ENCODE results near the gene NRG3.
"Not testable (repeated sequence)": the region's sequence is repeated elsewhere in the genome, so short reads cannot be mapped to it uniquely, and the experiment has no call there.

NRG3 gene

DNA sequence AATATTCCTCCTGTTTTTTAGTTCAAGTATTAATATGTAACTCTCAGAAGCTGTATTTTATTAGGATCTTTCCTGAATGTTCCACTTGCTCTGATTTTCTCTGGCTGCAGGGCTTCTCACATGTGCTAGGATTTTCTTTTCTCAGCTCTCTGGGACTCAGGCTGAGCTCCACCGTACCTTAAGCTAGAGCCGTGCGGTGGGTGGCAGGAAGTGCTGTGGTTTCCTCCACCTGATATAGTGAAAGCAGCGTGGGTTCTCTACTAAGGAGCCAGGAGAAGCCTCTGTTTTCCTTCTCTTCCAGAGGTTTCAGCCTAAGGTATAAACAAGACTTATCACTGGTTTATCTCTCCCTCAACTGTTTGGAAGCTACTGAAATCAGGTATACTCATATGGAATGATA is 433.6 kb downstream of the NRG3 start:
- DNase-seq = no peak

DNA sequence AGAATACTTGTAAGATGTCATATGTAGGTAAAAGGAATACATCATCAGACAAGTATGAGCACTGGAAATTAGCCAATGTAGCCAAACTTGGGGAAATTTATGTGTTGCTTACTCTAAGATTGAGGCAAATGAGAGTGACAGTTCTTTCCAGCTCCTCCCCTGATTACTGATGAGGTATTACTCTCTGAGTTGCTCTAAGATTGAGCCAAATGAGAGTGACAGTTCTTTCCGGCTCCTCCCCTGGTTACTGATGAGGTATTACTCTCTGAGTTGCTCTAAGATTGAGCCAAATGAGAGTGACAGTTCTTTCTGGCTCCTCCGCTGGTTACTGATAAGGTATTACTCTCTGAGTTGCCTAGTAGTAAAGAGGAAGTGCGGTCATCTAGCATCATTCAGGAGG is 435.8 kb downstream of the NRG3 start:
- DNase-seq = no peak

DNA sequence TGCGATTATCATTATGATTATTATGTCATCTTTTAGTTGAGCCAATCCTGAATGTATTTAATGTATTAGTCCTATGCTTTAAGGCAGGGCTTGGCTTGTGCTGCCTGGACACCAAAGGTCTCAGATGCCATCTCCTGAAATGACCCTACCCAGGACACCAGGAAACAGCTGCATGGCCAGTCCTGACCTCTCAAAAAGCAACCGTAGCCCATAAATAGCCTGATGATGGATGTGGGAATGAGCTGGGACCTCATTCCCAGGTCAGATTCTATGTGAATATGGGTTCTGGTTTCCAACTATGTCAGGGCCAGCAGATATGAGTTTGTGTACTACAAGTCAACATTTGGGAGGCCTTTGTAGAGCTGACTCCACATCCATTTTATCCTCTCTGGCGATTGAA is 438.4 kb downstream of the NRG3 start:
- no peak for DNase-seq

DNA sequence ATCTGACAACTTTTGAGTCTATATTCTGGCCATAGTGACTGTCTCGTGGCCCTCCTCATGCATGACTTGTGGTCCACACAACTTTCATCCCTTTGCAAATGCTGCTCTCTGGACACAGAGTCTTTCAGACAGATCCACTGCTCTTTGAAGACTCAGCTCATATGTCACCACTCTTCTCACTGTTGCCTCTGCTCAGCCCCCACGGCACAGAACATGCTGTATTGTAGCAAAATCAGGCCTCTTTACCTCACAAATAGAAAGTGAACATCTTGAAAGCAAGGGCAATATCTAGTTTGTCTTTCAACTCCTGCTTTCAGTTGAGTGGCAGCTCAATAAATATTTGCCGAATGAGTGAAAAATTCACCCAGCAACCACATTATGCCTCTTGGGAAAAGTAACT is 443.5 kb downstream of the NRG3 start:
- DNase-seq = no peak

DNA sequence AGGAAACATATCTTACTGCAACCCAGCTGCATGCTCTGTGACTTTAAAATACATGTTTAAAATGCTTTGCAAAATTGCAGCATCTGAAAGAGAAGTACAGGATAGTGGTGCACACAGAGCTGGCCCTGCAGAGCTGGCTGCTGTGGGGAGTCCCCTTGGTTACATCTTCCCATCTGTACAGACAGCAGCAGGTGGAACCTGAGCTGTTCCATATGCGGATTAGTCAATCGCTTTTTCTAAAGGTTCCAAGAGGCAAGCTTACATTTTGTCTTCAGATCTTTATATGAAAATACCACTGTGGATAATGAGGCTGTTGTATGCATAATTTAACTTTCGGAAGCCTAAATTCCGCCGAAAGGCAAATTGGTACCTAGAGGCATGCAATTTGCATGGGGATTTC is 444.1 kb downstream of the NRG3 start:
- no peak for DNase-seq

DNA sequence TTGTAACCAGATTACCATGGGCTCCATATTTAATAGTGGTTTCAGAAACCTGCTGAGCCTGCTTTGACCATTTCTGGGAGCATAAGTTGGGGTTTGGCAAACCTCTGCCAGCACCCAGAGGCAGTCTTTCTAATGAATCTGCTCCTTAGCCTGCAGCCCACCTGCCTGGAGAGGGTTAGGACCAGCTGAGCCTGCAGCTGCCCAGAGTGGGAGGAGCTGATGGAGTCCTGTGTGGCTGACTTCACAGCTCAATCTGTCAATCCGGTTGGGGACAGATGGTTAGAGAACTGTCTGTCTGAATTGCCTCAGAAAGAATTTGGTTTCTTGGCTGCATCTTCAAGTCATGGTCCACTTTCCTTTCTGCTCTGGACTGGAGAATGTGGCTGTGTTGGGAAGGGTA is 444.6 kb downstream of the NRG3 start:
- DNase-seq = no peak

DNA sequence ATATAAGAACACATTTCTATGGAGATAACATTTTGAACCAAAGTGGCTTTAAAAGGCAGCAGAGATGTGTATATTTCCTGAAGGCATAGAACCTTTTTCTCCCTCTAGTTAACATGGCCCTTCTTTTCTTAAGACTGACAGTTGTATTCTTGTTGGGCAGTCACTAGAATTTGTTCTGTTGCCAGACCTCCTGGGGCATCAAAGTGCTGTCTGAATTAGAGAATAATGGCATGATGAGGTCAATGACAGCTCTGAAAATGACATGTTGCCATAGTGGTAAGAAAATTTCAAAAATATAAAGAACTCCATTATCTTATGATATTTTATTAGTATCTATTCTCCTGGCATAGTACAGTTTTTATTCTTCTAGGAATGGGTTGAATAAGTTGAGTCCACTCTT is 446.7 kb downstream of the NRG3 start:
- no peak for DNase-seq

DNA sequence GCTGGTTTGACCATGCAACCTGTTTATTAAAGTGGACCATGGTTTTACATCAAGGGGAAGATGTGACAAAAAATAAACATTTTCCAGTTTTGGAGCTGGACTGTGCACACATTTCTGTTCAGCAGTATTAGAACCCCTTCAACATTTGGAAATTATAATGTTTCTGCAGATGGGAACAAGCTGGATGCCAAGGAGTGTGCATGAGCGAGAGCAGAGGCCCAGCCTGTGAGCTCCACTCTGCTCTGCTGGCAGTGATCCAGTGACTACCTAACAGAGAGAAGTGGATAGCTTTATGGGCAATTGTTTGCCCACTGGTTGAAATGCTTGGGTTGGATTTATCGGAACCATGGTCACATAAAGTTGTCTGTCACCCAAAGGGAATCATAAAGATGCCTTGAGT is 456.7 kb downstream of the NRG3 start:
- no peak for DNase-seq

DNA sequence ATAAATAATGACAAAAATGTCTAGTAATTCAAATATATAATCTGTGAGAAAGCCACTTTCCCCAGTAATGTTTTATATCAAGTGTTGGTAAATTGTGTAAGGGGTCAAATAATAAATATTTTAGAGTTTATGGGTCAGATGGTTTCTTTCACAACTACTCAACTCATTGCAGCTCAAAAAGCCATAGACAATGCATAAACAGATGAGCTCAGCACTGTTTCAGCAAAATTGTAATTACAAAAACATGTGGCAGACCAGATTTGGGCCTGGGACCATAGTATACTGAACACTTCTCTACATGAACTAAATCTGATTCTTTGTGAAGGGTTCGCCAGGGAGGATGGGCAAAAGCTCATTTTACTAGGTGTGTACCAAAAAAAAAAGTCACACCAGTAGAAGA is 460.8 kb downstream of the NRG3 start:
- DNase-seq = no peak

DNA sequence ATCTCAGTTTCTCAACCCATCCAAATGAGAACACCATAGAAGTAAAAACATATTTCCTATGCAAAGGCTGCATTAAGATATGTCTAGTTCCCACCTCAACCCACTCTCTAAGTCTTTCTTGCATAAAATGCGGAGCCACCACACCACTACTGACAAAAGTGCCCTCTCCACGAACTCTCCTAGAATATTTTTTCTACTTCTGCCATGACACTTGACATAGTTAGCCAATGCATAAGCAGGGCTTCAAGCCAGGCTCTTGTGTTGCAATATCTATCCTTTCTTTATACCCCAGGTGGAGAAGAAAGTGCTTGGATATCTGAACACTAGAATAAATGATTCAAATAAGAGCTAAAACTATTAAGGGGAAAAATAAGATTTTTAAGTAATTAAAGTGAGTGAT is 465.2 kb downstream of the NRG3 start:
- DNase-seq = no peak

DNA sequence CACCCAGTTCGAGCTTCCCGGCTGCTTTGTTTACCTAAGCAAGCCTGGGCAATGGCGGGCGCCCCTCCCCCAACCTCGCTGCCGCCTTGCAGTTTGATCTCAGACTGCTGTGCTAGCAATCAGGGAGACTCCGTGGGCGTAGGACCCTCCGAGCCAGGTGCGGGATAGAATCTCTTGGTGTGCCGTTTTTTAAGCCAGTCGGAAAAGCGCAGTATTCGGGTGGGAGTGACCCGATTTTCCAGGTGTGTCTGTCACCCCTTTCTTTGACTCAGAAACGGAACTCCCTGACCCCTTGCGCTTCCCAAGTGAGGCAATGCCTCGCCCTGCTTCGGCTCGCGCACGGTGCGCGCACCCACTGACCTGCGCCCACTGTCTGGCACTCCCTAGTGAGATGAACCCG is 474.6 kb downstream of the NRG3 start:
- DNase-seq = not testable (repeated sequence)

DNA sequence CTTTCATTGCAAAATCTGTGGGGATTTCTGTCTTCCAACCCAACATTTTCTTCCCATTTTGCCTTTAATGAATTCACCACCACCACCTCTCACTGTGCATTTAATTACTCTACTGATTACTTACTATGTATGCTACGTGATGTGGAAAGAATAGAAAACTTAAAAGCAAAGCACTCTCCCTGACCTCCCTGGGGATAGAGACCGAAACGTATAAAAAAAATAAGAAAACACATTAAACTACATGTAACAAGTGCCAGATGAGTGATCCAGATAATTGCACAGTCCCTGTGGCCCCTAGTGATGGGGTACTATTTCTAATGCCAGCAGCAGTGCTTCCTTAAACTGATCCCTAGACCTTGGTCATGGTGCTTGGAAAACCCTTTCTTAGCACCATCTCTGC is 478.4 kb downstream of the NRG3 start:
- no peak for DNase-seq

DNA sequence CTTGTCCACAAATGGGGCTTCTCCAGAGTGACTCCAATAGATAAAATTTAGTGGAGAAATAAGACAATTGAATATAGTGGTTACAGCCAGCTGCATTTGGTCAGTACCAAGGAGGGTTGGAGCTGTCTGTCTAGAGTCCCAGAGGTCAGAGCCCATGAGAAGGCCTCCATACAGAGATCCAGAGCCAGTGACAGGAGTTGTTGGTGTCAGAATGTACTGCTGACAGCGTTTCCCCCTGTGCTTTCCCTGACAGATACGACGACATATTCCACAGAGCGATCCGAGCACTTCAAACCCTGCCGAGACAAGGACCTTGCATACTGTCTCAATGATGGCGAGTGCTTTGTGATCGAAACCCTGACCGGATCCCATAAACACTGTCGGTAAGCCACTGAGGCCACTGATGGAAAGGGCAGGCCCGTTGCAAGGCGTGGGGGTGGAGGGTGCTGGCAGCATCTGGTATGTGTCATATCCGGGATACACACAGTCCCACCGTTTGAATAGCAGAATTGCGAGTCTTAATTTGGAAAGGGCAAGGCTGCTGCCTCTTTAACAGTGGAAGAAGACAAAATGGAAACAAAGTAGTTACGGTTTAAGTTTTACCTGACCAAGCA is 483.6 kb downstream of the NRG3 start:
- no peak for DNase-seq

DNA sequence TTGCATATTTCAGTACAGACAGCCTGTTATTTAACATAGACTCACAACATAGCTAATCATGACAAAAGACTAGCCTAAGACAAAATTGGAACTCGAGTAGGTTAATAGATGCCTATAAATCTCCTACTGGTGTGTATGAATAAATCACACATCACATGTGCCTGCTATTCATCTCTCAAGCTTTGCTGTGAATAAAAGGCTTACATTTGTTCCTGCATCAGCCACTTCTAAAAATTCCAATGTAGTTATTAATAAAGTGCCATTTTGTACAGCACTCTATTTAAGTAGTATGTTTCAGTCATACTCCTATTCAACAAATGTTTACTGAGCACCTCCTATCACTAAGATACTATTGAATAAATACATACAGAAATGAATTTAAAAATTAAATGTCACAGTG is 486.3 kb downstream of the NRG3 start:
- no peak for DNase-seq

DNA sequence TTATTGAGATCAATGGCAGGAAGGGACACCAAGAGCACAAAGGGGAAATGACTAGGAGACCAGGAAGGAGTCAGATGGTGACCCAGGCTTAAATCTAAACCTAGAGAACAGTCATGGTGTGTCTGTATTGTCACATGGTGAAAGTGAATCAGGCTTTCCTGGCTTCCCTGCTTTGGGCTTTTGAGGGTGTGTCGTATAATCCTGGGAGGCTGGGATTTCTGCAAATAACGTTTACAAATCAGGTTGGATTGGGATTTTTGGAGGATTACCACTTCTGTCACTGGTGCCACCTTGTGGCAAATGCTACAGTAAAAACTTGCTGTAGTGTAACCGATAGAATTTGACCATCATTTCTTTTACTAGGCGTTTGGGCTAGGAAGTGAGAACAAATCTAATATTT is 502.6 kb downstream of the NRG3 start:
- DNase-seq = no peak

DNA sequence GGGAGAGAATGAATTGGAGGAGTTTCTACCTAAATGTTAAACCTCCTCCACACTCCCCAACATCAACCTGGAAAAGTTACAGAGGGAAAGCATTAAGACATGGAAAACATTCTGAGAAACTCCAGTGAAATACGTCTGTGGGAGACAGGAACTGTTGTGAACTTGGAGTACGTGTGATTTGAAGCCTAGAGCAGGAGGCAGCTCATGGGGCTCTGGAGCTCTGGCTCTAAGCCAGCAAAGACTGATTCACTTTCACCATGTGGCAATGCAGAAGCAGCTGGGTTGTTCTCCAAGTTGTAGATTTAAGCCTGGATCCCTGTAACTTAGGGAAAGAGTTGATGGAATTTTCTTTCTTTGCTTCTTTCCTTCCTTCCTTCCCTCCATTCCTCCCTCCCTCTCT is 503.2 kb downstream of the NRG3 start:
- no peak for DNase-seq

DNA sequence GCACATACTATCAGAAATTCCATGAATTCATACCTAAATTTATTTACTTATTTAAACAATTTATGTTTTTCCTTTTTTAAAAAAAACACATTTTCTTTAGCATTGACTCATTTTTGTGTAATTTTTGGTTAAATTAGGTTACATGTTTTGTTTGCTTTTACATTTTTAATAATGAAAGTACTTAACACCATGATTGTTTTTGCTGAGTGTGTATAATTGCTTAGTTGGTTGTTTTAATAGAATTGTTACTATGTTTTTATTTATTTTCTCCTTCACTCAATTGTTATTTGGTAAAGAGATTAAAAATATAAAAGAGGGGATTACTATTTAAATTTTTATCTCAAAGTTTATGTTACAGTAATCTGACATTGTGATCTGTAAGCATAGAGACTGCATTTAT is 508.4 kb downstream of the NRG3 start:
- DNase-seq = no peak

DNA sequence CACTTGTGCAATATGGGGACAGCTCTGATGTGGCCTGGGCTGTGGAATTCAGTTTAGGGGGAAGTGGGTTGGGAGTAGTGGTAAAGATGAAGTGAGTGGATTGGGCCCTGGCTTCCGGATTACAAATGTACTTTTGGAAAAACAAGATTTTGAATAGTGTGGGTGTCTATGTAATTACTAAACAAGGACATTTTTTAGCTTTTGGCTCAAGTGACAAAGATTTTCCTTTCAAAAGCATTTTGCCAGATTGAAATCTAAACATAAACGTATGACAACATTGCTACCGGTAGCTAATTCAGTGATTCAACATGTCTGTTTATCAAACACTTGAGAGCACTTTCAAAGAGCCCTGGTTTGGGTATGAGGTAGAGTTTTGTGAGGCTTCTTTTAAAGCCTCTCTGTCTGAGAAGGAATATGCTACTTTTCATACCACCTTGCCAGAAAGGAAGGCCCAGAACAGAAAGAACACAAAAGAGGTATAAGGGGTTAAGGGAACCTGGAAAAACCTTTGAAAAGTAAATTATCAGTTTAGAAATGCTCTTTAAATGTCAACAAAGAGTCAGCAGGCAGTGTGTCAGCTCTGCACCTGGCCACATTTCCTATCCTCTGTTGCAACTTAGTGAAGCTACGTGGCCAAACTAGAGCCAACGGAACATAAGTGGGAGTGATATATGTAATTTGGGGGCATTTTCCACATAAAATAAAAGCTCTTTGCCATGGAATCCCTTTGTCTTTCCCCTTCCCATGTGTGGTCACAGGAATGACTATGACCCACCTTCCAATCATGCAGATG is 516.1 kb downstream of the NRG3 start:
- no peak for DNase-seq

DNA sequence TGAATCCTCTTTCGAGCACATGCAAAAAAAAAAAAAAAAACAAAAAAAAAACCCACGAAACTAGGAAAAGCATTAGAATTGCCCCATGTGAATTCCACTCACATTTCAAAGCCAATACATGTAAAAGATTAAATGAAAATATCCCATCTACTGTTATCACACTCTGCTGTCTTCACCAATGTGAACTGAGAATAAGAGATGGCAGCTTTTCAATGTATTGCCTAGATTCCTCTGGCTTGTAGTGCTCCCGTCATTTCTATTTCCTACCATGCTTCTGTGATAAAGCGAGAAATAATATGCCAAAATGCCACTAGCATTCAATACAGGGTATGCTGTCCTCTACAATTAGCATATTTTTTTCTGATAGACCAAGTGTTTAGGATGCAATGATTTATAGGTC is 517.0 kb downstream of the NRG3 start:
- no peak for DNase-seq

DNA sequence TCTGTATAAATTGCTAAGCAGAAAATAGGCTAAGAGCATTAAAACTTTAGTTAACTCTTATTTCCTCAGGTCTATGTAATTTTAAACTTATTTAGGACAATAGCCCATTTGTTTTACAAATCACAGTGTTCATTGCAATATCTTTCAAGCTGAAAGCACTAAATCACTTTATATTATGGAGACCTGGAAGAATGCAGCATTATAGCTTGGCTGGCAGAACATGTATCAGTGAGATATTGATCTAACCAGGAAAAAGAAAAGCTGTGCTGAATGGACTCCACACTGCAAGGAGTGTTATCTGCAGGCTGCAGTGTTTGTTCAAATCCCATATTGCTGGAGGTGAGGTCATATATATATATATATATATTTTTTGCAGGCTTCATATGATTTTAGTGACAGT is 517.5 kb downstream of the NRG3 start:
- no peak for DNase-seq

DNA sequence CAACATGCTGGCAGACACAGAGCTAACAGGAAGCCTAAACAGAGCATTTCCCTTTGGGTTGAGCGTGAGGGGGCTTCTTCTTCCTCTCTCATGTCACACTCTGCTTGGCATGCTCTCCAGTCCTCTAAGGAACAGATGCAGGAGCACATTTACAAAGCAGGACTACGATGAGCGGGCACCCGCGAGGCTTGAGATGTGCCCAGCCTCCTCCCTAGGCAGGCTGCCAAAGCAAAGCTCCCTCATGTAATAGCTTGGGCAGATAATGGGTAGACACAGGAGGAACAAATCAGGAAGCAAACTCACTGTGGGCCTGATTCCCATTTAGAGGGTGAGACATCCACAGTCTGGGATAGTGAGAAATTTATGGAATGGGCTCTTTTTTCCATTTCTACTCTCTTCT is 519.1 kb downstream of the NRG3 start:
- no peak for DNase-seq

DNA sequence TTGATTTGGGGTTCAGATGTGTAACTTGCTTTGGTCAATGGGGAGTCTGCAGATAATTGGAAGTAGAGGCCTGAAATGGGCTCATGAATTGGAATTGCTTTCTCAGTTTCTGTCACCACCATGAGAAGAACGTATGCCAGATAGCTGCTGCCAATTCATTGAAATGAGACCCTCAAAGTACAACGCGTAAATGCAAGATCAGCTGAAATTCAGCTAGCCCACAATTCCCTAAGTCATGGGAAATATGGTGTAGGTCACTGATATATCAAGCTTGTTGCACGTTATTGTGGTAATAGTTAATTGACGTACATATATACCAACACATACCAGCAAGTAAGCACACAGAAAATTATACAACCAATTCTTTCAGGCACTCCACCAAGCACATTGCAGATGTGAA is 520.0 kb downstream of the NRG3 start:
- no peak for DNase-seq

DNA sequence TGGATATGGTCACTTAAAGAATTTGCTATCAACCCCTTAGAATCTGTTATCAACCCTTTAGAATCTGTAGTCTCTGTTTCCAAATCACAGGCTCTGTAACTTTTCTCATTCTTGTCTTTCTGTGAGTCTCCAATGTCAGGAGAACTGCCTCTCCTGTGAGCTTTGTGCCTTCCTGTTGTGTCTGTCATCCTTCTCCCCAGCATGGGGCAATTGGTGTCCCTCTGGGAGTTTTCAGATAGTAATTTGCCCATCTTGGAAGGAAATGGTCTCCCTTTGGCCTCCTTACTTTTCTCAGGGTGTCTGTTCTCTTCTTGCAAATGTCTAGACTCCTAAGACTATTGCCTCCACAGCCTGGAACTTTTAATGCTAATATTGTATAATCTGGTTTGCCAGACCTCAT is 521.9 kb downstream of the NRG3 start:
- DNase-seq = no peak

DNA sequence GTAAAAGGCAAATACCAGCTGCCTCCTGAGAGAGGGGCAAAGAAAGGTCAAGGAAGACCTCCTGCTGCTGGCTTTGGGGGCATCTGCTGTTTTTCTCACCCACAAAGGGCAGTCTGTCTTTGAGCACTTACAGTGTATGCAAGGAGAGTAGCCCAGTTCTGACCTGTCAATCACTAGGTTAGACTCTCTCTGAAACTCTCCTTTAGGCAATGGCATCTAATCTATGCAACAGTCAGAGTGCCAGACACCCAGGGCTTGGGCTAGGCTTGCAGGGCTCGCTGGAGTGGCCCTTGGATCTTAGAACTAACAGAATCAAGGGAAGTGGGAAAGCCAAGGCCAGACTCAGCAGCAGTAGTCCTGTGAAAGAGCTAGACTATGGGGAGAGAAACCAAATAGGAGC is 522.9 kb downstream of the NRG3 start:
- no peak for DNase-seq

DNA sequence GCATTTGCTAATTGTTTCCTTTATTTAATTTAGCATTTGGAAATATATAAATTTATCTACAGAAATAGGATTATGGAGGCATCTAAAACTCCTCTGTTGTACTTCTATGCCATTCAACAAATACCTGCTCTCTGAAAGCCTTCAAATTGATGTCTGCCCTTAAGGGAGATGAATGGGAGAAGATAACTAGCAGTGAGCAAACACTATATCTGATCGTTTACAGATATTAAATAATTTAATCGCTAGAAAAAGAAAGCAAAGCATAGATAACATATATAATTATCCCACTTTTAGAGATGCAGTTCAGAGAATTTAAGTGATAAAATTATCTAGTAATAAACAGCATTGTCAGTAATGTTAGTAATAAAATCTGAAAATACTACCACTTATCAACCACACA is 524.9 kb downstream of the NRG3 start:
- no peak for DNase-seq
